Dendritic cell treated with granulocyte-macrophage colony-stimulating factor and Interleukin-4, amounts not matched to agents 40 ng/mL and 50 ng/mL, for 4 days (primary cell): ENCODE results near the gene IGF2R.

ENCODE experiments used
- H3K27ac Mint-ChIP-seq: one replicate; pipeline ENCODE4 v1.8.0; 2022; ENCODE audit warnings: mild to moderate bottlenecking, mixed read lengths
- H3K27me3 Mint-ChIP-seq: one replicate; pipeline ENCODE4 v1.8.0; 2022; ENCODE audit warnings: mild to moderate bottlenecking, mixed read lengths
- H3K36me3 Mint-ChIP-seq: one replicate; pipeline ENCODE4 v1.8.0; 2022; ENCODE audit warnings: low read depth, mixed read lengths
- H3K4me1 Mint-ChIP-seq: one replicate; pipeline ENCODE4 v1.8.0; 2022; ENCODE audit warnings: low read depth, mixed read lengths
- H3K4me3 Mint-ChIP-seq: one replicate; pipeline ENCODE4 v1.8.0; 2022; ENCODE audit warnings: mild to moderate bottlenecking, moderate library complexity, mixed read lengths
- H3K9me3 Mint-ChIP-seq: one replicate; pipeline ENCODE4 v1.8.0; 2022; ENCODE audit warnings: mixed read lengths
- intact Hi-C: fragments of 100-400 bp; cut with micrococcal nuclease; formaldehyde crosslinking; loops from one replicate; pipeline ENCODE4 v1.15.0; 2022

The IGF2R gene

DNA sequence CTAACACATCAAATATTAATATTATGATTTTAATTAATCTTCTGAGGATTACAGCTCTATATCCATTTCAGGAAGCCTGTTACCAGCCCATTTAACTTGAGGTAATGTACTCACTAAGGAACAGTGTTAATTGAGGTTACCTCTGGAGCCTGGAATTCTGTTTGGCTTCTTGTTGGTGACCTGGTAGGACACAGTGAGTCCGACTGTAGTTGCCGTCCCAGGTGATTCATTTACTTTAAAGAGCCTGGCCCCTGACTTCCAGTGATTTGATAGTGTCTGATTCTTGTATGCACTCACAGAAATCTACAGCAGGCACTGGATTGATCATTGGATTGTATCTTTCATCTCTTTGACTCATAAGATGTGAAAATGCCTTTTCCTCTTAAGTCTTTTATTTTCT lies 34.0 kb downstream of the IGF2R start:
- Mint-ChIP-seq H3K4me1 (peaks cover 36% of the 10 kb centered on the region), H3K9me3 (peaks cover 6% of the 10 kb centered on the region), H3K36me3 (peaks cover 54% of the 10 kb centered on the region), H3K4me3 (no peak overlapping the region), H3K27me3 (peaks cover 28% of the 10 kb centered on the region), H3K27ac (no peak overlapping the region)
- intact Hi-C loops = no loop called here

GRCh38 chr6:160004018-160004417 lies 35.1 kb downstream of the IGF2R start:
- intact Hi-C loops = no loop called here
- H3K27ac Mint-ChIP-seq = no peak overlapping the region
- H3K4me3 Mint-ChIP-seq = no peak overlapping the region
- peaks cover 41% of the 10 kb centered on the region for H3K4me1 Mint-ChIP-seq
- H3K27me3 Mint-ChIP-seq = peaks cover 28% of the 10 kb centered on the region
- H3K9me3 Mint-ChIP-seq = peaks cover 6% of the 10 kb centered on the region
- H3K36me3 Mint-ChIP-seq = peaks cover 57% of the 10 kb centered on the region

DNA sequence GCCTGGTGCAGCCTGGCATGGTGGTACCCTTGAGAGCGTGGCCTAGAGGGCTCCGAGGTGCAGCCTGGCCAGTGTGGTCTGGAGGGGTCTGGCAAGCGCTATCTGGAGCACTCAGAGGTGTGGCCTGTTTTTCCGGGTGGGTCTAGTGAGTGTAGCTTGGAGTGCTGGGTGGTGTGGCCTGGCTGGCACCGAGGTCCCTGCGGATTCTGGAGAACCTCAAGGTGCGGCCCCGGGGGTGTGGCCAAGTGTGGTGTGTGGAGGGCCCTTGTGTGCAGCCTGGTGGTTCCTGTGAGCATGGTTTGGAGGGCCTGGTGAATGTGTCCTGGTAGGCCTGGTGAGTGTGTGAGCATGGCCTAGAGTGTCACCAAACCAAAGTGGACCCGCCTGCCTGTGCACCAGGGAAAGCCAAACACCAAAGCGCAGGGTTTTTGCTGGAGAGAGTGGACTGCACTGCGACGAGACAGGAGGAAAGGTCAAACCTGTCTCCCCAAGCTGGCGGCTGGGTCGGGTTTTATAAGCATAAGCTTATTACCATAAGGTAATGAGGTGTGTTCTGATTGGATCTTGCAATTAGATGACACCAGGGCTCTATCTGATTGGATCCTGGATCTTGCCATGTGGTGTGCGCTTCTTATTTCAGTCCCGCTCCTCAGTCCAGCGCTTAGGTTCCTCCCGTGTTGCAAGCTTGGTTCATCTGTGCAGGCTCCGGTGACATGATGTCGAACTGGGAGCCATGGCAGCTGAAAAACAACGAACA lies 35.7 kb downstream of the IGF2R start:
- H3K27me3 Mint-ChIP-seq = peaks cover 28% of the 10 kb centered on the region
- intact Hi-C loops = no loop called here
- H3K27ac Mint-ChIP-seq = no peak overlapping the region
- peaks cover 37% of the 10 kb centered on the region for H3K4me1 Mint-ChIP-seq
- peaks cover 6% of the 10 kb centered on the region for H3K9me3 Mint-ChIP-seq
- H3K36me3 Mint-ChIP-seq = peaks cover 57% of the 10 kb centered on the region
- H3K4me3 Mint-ChIP-seq = no peak overlapping the region

DNA sequence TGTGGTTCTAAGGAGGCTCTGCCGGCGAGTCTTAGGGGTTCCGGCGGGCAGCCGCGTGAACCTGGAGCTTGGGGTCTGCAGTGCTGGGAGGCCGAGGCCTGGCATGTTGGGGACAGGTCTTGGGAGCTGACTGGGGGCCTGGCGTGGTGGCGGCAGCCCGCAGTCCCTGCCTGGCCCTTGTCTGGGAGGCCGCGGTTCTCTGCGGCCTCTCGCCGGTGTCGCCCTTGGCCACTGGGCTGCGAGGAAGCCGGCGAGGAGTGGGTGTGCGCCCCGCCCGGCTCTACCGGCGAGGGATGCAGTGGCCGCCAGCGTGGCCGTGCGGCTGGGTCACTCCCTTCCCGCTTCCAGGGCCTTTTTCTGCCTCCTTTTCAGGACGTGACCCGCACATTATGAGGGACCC lies 36.3 kb downstream of the IGF2R start:
- H3K9me3 Mint-ChIP-seq = peaks cover 6% of the 10 kb centered on the region
- H3K4me3 Mint-ChIP-seq = no peak overlapping the region
- peaks cover 57% of the 10 kb centered on the region for H3K36me3 Mint-ChIP-seq
- intact Hi-C loops = no loop called here
- H3K27me3 Mint-ChIP-seq = peaks cover 28% of the 10 kb centered on the region
- H3K4me1 Mint-ChIP-seq = peaks cover 37% of the 10 kb centered on the region
- H3K27ac Mint-ChIP-seq = no peak overlapping the region

- Mint-ChIP-seq H3K27ac (no peak overlapping the region), H3K4me1 (peaks cover 37% of the 10 kb centered on the region), H3K4me3 (no peak overlapping the region), H3K36me3 (peaks cover 59% of the 10 kb centered on the region), H3K27me3 (peaks cover 28% of the 10 kb centered on the region), H3K9me3 (peaks cover 6% of the 10 kb centered on the region)
- intact Hi-C loops = no loop called here
Observed at GRCh38 chr6:160005861-160006540, 37.1 kb downstream of the IGF2R start.

- Mint-ChIP-seq H3K4me1 (peaks cover 34% of the 10 kb centered on the region), H3K27me3 (peaks cover 28% of the 10 kb centered on the region), H3K4me3 (no peak overlapping the region), H3K27ac (no peak overlapping the region), H3K9me3 (peaks cover 6% of the 10 kb centered on the region), H3K36me3 (peaks cover 71% of the 10 kb centered on the region)
- intact Hi-C loops = no loop called here
Observed at GRCh38 chr6:160007145-160007544, 38.3 kb downstream of the IGF2R start.

GRCh38 chr6:160007611-160008010 lies 38.7 kb downstream of the IGF2R start:
- no peak overlapping the region for H3K27ac Mint-ChIP-seq
- H3K36me3 Mint-ChIP-seq = peaks cover 76% of the 10 kb centered on the region
- H3K4me3 Mint-ChIP-seq = no peak overlapping the region
- intact Hi-C loops = no loop called here
- peaks cover 28% of the 10 kb centered on the region for H3K27me3 Mint-ChIP-seq
- peaks cover 32% of the 10 kb centered on the region for H3K4me1 Mint-ChIP-seq
- H3K9me3 Mint-ChIP-seq = peaks cover 6% of the 10 kb centered on the region

- H3K27me3 Mint-ChIP-seq = peaks cover 16% of the 10 kb centered on the region
- peaks cover 77% of the 10 kb centered on the region for H3K36me3 Mint-ChIP-seq
- peaks cover 25% of the 10 kb centered on the region for H3K4me1 Mint-ChIP-seq
- H3K9me3 Mint-ChIP-seq = peaks cover 7% of the 10 kb centered on the region
- no peak overlapping the region for H3K27ac Mint-ChIP-seq
- intact Hi-C loops = no loop called here
- no peak overlapping the region for H3K4me3 Mint-ChIP-seq
Observed at GRCh38 chr6:160010067-160010466, 41.2 kb downstream of the IGF2R start.

DNA sequence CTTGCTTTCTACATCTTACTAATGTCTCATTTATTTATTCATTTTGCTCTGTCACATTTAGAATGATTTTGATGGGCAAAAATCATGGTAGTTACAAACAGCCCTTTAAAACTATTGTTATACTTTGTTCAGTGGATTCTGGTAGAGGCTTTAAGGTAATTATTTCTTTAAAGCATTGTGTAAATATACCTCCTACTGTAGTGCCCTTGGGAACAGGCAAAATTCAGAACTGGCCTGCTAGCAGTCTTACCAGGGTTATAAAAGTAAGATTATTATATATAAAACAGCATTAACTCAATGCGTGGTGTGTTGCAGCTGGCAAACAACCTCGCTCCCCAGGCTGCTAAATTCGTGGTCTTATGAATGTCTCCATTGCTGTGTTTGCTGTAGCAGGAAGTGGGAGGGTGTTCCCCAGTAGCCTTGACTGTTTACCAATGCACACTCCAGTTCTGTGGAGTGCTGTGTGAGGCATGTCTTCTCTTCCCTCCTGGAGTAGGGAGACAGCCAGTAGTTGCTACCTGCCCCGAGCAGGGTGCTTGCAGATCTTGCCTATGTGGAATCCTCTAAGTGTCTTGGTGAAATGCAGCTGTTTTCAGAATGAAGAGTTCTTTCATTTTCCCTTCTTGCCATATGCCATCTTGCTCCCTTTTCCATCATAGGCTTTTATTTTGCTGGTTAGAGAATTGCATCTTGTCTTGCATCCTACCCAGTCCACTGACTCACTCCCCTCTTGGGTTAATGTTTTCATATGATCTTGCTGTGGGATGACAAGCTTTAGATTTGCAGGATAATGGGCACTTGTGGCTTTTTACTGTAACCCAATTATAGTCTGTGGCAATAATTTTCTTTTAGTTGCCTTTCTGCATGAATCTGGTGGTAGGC lies 45.3 kb downstream of the IGF2R start:
- peaks cover 83% of the 10 kb centered on the region for H3K36me3 Mint-ChIP-seq
- intact Hi-C loops = no loop called here
- peaks cover 13% of the 10 kb centered on the region for H3K9me3 Mint-ChIP-seq
- H3K4me3 Mint-ChIP-seq = no peak overlapping the region
- H3K27me3 Mint-ChIP-seq = no peaks in the 10 kb centered on the region
- peaks cover 23% of the 10 kb centered on the region for H3K4me1 Mint-ChIP-seq
- H3K27ac Mint-ChIP-seq = no peak overlapping the region

- intact Hi-C loops = no loop called here
- no peak overlapping the region for H3K27ac Mint-ChIP-seq
- H3K27me3 Mint-ChIP-seq = no peaks in the 10 kb centered on the region
- H3K9me3 Mint-ChIP-seq = peaks cover 13% of the 10 kb centered on the region
- H3K36me3 Mint-ChIP-seq = peaks cover 77% of the 10 kb centered on the region
- H3K4me3 Mint-ChIP-seq = no peak overlapping the region
- H3K4me1 Mint-ChIP-seq = peaks cover 24% of the 10 kb centered on the region
Observed at GRCh38 chr6:160014869-160015182, 45.9 kb downstream of the IGF2R start.

- intact Hi-C loops = no loop called here
- Mint-ChIP-seq H3K4me3 (no peak overlapping the region), H3K4me1 (peaks cover 24% of the 10 kb centered on the region), H3K9me3 (peaks cover 13% of the 10 kb centered on the region), H3K27me3 (no peaks in the 10 kb centered on the region), H3K27ac (no peak overlapping the region), H3K36me3 (peaks cover 65% of the 10 kb centered on the region)
Observed at GRCh38 chr6:160015778-160016684, 47.1 kb downstream of the IGF2R start.

GRCh38 chr6:160022101-160022500 lies 53.2 kb downstream of the IGF2R start:
- Mint-ChIP-seq H3K9me3 (no peaks in the 10 kb centered on the region), H3K27me3 (no peaks in the 10 kb centered on the region), H3K4me3 (no peak overlapping the region), H3K27ac (no peak overlapping the region), H3K36me3 (peaks cover 26% of the 10 kb centered on the region), H3K4me1 (peaks cover 15% of the 10 kb centered on the region)
- intact Hi-C loops = no loop called here

GRCh38 chr6:160022793-160023192 lies 53.9 kb downstream of the IGF2R start:
- Mint-ChIP-seq H3K27me3 (no peaks in the 10 kb centered on the region), H3K36me3 (peaks cover 27% of the 10 kb centered on the region), H3K27ac (no peak overlapping the region), H3K4me1 (peaks cover 15% of the 10 kb centered on the region), H3K9me3 (no peaks in the 10 kb centered on the region), H3K4me3 (no peak overlapping the region)
- intact Hi-C loops = no loop called here
